SU-DHL-6 (cell line): ENCODE results near the gene DPP6.

Experiments
- H2AFZ ChIP-seq: fragments of 200-600 bp; sonication (generic); 2 replicates; pipeline ENCODE4 v1.6.1; 2014; ENCODE audit warnings: low read depth, mild to moderate bottlenecking, moderate library complexity, mixed read lengths, antibody characterized with exemption, low read length; ENCODE audit not compliant: severe bottlenecking
- H3F3A ChIP-seq: fragments of 200-600 bp; shearing (Covaris generic); 2 replicates; pipeline ENCODE4 v1.6.0; 2016; ENCODE audit warnings: antibody characterized with exemption, mild to moderate bottlenecking; ENCODE audit not compliant: insufficient read depth
- H3K27ac ChIP-seq: fragments of 200-600 bp; sonication (generic); 2 replicates; pipeline ENCODE4 v1.5.1; 2016; ENCODE audit warnings: low read depth, mild to moderate bottlenecking, low read length, moderate library complexity, mixed read lengths
- H3K27me3 ChIP-seq: fragments of 200-600 bp; sonication (generic), shearing (Covaris generic); 2 replicates; pipeline ENCODE4 v1.6.0; 2014; ENCODE audit warnings: mild to moderate bottlenecking, low read length
- H3K36me3 ChIP-seq: fragments of 200-600 bp; sonication (generic); 2 replicates; pipeline ENCODE4 v1.6.1; 2014; ENCODE audit warnings: mild to moderate bottlenecking, low read length, mixed read lengths
- H3K4me2 ChIP-seq: fragments of 300-600, 200-600 bp; shearing (Covaris generic), sonication (generic); 2 replicates; pipeline ENCODE4 v1.6.0; 2014; ENCODE audit warnings: low read length, low read depth, mild to moderate bottlenecking; ENCODE audit not compliant: poor library complexity, severe bottlenecking
- H3K4me3 ChIP-seq: fragments of 200-600 bp; sonication (generic); 2 replicates; pipeline ENCODE4 v1.5.1; 2014; ENCODE audit warnings: antibody characterized with exemption, low read length, mild to moderate bottlenecking, mixed read lengths; ENCODE audit not compliant: insufficient read depth, poor library complexity, severe bottlenecking
- H3K79me2 ChIP-seq: fragments of 200-600 bp; sonication (generic); 2 replicates; pipeline ENCODE4 v1.6.1; 2014; ENCODE audit warnings: mild to moderate bottlenecking, low read length, moderate library complexity; ENCODE audit not compliant: insufficient read depth
- H3K9ac ChIP-seq: fragments of 200-600 bp; sonication (generic); 2 replicates; pipeline ENCODE4 v1.7.0; 2014; ENCODE audit warnings: mild to moderate bottlenecking, low read length
- H3K9me2 ChIP-seq: fragments of 200-600 bp; sonication (generic); replicated peaks from 2 replicates; pipeline ENCODE4 v1.6.1; 2014; ENCODE audit warnings: low read length; ENCODE audit not compliant: insufficient read depth
- H3K9me3 ChIP-seq: fragments of 200-600 bp; sonication (generic); 2 replicates; pipeline ENCODE4 v1.6.1; 2014; ENCODE audit warnings: low read length, mixed read lengths; ENCODE audit not compliant: insufficient read depth
- H4K20me1 ChIP-seq: fragments of 200-600 bp; sonication (generic); 2 replicates; pipeline ENCODE4 v1.6.1; 2014; ENCODE audit warnings: low read depth, mild to moderate bottlenecking, antibody characterized with exemption, low read length, moderate library complexity, mixed read lengths
- CTCF ChIP-seq: fragments of 200-600 bp; sonication (generic); IDR thresholded peaks from one replicate; pipeline ENCODE4 v1.5.1; 2017; ENCODE audit warnings: antibody characterized with exemption, mild to moderate bottlenecking, low read length, moderate library complexity; ENCODE audit not compliant: insufficient read depth, poor library complexity, severe bottlenecking
- EZH2phosphoT487 ChIP-seq: fragments of 200-600 bp; sonication (generic), shearing (Covaris generic); conservative IDR thresholded peaks from 2 replicates; pipeline ENCODE4 v1.6.1; 2018; ENCODE audit warnings: mild to moderate bottlenecking, antibody characterized with exemption, low read length, moderate library complexity, mixed read lengths

Gene DPP6

GRCh38 chr7:154575497-154575896 is 523.3 kb downstream of the DPP6 start:
- no peak overlapping the region for H3K4me3 ChIP-seq
- H3K9me3 ChIP-seq, result 0 out of 2 replicates have a peak, but pooled peaks cover 7% of the 10 kb centered on the region
- no peak overlapping the region for H3K9ac ChIP-seq
- TF ChIP-seq EZH2phosphoT487 (no peak), CTCF (no peak)
- no peaks in the 10 kb centered on the region for H3K27me3 ChIP-seq
- no peak overlapping the region for H3K27ac ChIP-seq
- no peak overlapping the region for H2AFZ ChIP-seq
- H4K20me1 ChIP-seq, result no peaks in the 10 kb centered on the region
- H3K4me2 ChIP-seq, result no peak overlapping the region
- H3F3A ChIP-seq, result no peaks in the 10 kb centered on the region
- no peaks in the 10 kb centered on the region for H3K9me2 ChIP-seq
- no peaks in the 10 kb centered on the region for H3K36me3 ChIP-seq
- no peaks in the 10 kb centered on the region for H3K79me2 ChIP-seq

- Histone ChIP-seq H3K27ac (no peak overlapping the region), H4K20me1 (no peaks in the 10 kb centered on the region), H3K9me3 (0 out of 2 replicates have a peak, but pooled peaks cover 7% of the 10 kb centered on the region), H3K4me3 (no peak overlapping the region), H3K9ac (no peak overlapping the region), H3K79me2 (no peaks in the 10 kb centered on the region), H3K36me3 (no peaks in the 10 kb centered on the region), H2AFZ (no peak overlapping the region), H3F3A (no peaks in the 10 kb centered on the region), H3K27me3 (no peaks in the 10 kb centered on the region), H3K9me2 (no peaks in the 10 kb centered on the region), H3K4me2 (no peak overlapping the region)
- TF ChIP-seq EZH2phosphoT487 (no peak), CTCF (no peak)
These were observed 524.4 kb downstream of the DPP6 start for GRCh38 chr7:154576604-154577003.

- 0 out of 2 replicates have a peak, but pooled peaks cover 7% of the 10 kb centered on the region for H3K9me3 ChIP-seq
- no peaks in the 10 kb centered on the region for H3K27me3 ChIP-seq
- no peaks in the 10 kb centered on the region for H3K36me3 ChIP-seq
- H3K27ac ChIP-seq, result no peak overlapping the region
- no peak overlapping the region for H3K4me3 ChIP-seq
- no peaks in the 10 kb centered on the region for H3K79me2 ChIP-seq
- H3K9me2 ChIP-seq, result no peaks in the 10 kb centered on the region
- TF ChIP-seq CTCF, result no peak
- no peak for TF ChIP-seq EZH2phosphoT487
- H3K9ac ChIP-seq, result no peak overlapping the region
- no peaks in the 10 kb centered on the region for H3F3A ChIP-seq
- no peak overlapping the region for H3K4me2 ChIP-seq
- no peak overlapping the region for H2AFZ ChIP-seq
- H4K20me1 ChIP-seq, result no peaks in the 10 kb centered on the region
These were observed 525.1 kb downstream of the DPP6 start for GRCh38 chr7:154577141-154577873.
